NK-92 (cell line): Measurements from ENCODE around the gene NOXO1.
"Not testable (repeated sequence)": the region's sequence is repeated elsewhere in the genome, so short reads cannot be mapped to it uniquely, and the experiment has no call there.

Source experiments
- DNase-seq: peaks from one replicate; lab custom pipeline; 2025; ENCODE audit not compliant: unreplicated experiment; lab: John Stamatoyannopoulos, UW

NOXO1 gene

DNA sequence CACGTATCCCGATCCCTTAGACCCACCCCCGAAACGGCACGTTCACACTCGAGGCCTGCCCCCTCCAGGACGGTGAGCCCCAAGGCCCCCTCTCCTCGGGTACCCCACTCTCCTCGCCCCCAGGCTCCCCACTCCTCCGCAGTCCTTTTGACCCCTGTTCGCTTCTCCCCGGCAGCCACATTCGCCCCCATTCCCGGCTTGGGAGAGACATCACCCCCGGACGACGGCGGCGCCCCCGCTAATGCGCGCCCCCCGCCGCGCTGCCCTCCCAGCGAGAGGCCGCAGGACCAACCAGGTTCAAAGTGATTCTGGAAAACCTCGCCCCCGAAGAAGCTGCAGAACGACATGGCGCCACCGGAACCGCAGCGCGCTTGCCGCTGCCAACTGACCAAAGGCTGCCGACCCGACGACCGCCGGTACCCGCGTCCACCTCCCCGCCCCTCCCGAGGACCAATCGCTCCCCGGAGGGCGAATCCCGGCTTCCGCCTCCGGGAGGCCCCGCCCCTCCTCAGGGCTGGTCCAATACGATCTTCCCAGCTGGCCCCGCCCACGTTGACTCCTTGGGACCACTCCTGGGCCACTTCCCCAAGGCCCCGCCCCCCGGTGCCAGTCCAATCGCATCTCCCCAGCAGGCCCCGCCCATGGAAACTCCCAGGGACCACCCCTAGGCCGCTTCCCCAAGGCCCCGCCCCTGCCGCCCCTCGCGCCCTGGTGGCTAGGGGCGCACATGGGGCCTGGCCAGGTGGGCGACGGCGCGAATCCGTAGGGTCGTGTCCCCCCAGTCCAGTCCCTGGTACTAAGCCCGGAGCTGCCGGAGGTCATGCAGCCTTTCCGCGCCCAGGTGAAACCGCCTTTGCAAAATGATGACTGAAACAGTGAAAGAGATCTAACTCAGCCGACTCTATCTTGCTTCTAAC lies 38.2 kb downstream of the NOXO1 start, which contains the start of gene MSRB1:
Gene MSRB1, minus strand, starts transcription at position 390 of the 917 bp plus-strand sequence. Its CDS starts 43 bp downstream, at position 347.
- peak; percentile 79 for DNase-seq

DNA sequence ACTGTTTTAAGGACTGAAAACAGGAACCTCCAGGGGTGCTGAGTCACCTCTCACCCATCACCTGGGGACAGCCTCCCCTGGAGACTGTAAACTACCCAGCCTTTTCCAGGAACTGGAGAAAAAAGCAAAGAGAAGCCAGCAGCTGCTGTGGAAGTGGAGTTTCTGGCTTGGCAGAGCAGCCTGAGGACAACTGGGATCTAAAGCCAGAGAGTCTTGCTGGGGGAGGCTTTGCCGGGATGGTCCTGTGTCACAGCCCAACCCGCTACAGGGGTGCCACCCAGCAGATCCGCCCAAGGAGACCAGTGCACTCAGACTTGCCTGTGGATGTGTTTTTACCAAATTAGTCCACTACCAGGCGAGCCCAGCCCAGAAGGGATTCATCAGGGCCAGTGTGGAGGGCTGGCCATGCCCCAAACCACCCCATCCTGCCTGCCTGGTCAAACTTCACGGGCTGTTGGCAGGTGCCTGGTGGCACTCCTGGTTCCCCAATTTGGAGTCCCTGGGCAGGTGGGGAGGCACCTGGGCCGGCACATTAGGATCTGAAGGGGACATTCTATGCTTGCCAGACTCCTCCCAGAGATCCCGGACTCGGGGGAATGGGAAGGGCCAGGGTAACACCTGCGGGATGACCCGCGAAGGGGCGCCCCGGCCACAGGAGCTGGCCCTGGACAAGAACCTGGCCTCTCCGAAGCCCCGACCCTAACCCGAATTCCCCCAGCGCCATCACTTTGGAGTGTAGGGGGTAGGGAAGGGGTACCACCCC lies 39.0 kb downstream of the NOXO1 start:
- no peak for DNase-seq

DNA sequence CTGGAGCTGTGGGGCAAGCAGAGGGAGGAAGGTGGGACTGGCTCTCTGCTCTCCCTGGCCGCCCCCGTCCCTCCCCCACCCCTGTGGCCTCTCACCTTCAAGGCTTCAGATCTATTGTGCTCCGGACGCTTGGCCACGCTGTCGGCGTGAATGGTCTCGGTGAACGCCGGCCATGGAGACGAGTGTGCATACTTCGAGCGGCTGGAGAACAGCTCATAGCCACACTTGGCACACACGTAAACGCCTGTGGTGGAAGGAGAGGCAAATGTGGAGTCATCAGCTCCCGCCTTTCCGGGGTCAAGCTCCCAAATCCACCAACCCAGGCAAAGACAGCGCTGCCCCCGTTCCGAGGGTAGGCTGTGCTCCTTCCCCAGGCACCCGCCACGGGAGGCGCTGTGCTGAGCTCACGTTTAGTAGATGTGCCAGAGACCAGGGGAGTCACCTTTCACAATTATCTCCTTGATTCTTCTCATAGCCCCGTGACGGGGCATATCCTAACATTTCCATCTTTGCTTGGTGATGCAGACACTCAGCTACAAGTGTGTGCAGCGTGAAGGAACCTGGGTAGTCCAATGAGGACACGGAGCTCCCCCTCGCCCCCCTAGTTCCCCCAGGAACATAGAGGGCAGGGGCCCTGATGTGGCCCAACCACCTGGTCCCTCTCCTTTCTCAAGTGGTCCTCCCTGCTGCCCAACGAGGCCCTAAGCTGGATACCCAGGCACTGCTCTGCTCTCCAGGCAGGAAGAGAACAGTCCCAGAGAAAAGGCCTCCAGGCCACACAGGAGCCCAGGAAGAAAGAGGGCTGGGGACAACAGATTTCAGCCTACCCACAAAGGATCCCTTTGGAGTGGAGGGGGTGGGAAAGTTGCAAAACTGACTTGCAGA lies 39.9 kb downstream of the NOXO1 start:
- no peak for DNase-seq

DNA sequence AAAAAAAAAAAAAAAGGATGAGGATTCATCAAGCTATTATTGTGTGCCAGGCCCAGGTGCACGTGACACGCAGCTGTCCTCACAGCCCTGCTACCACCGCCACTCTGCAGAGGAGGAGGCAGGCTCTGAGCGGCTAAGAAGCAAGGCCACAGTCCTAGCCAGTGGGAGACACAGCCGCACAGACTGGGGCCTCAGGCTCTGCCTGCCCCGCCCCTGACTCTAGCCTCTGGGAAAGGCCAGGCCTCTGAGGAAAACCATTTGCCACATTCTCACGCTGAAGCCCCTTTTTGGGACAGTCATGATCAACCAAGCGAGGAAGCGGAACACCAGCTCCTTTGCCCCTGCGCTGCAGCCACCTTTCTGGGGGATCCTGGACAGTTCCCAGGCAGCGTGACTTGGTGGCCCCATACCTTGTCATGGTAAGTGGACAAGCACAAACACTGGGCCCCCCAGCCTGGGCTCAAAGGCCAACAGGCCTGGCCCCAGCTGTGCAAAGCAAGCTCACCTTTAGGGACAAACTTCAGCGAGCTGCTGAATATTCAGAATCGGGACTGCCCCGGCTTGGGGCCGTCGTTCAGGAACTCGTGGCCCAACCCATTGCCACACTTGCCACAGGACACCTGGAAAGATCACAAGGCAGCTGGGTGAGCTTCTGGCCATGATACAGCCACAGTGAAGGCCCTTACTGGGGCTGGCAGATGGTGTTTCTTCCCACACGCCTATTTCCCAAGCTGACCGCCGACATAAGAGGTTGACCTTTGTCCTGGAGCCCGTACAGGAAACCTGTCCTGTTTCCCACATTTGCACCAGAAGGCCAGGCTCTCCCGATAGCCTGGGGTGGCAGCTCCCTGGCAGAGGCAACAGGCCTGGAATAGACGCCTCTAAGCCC lies 40.8 kb downstream of the NOXO1 start:
- DNase-seq = no peak

DNA sequence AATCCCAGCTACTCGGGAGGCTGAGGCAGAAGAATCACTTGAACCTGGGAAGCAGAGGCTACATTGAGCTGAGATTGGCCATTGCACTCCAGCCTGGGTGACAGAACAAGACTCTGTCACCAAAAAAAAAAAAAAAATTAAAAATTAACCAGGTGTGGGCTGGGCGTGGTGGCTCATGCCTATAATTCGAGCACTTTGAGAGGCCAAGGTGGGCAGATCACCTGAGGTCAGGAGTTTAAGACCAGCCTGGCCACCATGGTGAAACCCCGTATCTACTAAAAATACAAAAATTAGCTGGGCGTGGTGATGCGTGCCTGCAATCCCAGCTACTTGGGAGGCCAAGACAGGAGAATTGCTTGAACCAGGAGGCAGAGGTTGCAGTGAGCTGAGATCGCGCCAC lies 41.4 kb downstream of the NOXO1 start:
- DNase-seq = not testable (repeated sequence)

DNA sequence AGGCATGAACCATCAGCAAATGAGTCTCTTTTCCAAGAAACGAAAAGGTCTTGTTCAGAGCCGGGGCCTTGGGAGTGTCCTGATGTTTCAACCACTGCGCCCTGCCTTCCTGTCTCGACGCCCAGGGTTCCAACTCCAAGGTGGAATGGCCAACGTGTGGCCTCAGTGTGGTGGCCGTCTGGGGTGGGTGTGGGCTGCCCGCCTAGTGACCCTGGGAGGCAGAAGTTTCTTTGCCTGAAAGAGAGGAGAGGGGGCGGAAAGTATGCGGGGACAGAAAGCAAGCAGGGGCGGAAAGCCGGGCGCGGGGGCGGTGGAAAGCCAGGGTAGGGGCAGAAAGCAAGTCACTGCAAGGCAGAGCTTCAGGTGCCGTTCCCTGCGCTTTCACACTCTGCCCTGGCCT lies 42.4 kb downstream of the NOXO1 start:
- DNase-seq = no peak

DNA sequence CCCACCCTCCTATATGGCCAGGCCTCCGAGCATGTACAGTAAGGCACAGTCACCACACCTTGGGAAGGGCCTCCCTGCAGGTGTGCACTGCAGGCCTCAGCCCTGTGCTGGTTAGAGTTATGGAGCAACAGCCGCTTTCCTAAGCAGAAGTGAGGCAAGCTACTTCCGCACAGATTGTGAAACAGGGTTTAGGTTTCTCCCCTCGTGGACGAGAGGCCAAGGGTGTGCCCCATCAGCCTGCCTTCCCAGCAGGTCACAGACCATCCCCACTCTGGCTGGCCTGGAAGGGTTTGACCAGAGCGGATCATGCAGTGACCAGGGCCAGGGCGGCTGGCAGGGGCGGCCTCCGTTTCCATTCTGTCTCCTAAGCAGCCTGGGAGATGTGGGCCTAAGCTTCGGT lies 43.0 kb downstream of the NOXO1 start:
- no peak for DNase-seq

DNA sequence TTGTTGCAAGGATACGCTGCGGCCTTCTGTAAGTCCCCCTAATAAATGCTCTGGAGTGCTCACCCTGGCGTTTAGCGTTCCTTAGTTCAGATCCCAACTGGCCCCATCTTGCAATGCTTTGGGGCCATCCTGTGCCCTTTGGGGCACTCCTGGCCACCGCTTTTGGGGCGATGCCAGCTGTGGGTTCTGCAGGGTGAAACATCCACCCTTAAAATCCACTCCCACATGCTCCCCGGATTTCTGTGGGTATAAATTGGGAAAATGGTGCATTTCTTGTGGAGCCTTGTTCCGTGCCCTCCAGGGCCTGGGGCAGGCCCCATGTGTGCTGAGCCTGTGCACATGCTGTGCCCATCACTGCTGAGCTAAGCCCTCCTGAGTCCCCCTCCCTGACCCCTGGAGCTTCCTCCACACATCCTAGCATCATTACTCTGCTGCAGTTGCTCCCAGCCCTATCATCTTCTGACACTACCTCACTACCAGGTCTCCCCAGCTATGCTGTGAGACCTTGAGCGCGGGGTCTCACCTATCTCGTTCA lies 44.3 kb downstream of the NOXO1 start:
- no peak for DNase-seq

DNA sequence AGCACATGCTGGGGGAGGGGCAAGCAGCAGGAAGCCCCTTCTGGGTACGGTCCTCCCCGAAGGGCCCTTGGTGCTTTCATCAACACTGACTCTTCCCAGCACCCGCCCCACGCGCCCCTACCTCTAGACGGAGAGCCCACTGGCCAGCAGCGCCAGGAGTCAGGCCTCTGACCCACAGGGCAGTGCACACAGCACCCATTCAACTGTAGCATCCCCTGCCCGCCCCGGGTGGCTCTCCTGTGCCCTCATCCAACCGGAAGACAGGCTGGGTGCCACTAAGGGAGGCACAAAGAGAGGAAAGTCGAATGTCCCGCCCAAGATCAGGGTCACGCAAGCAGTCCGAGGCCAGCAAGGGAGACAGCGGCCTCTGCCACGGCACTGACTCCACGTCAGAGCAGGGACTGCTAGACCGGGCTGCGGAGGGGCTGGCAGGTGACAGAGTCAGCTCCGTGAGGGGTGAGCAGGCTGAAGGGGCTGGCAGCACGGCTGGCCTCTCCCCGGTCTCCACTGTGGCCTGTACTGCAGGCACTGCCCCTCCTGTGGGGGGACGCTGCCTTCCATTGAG lies 48.1 kb downstream of the NOXO1 start:
- DNase-seq = no peak

DNA sequence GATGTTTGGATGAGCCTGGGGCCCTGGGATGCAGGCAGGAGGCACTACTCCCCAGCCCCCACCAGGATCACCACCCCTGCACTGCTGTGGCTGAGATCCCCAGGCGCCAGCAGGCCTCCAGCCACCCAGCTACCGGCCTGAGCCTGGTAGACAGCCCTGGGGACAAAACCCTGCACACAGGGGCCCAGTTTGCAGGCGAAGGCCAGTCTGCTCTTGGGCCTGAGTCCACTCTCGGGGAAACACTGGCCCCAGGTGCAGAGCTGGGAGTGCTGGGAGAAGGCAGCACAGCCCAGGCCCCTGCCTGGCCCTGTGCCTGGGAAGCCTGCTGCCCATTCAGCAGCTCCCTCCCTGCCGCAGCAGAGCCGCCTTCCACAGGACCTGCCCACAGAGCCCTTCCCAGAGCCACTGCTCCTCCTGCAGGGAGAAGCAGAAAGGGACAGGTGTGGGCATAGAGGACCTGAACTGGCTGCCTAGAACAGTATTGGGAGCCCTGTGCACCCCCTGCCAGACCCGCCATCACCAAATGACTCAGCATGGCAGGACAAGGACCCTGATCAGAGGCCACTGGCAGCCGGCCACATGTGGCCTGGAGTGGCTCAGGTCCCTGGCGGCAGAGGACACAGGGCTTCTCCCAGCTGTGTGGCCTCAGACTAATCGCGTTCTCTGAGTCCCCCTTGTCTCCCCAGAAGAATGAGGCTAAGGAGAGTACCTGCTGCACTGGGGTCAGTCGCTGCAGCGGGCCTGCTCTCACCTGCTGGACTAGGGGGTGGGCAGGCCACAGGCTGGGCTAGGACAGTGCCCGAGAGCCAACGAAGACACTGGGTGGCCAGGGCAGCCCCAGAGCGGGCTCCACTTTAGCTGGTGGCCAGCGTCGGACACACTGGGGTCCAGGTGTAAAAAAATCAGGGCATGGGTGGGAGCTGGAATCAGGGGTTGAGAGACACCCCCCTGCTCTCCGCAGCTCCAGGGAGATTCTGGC lies 48.9 kb downstream of the NOXO1 start:
- no peak for DNase-seq

DNA sequence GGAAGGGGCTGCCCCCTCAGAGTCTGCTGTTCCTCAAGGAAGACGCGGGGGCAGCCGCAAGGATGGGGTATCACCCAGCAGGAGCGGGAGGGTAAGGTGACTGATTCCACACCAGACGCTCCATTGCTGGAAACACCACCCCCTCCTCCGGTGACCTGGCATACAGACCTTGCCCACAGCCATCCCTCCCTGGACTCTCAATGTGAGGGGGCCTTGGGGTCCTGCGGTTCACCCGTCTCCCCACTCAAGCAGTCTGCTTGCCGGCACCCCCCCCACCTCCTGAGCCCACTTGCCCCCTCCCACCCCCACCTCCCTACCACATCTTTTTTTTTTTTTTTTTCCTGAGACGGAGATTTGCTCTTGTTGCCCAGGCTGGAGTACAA lies 50.9 kb downstream of the NOXO1 start:
- DNase-seq = no peak

DNA sequence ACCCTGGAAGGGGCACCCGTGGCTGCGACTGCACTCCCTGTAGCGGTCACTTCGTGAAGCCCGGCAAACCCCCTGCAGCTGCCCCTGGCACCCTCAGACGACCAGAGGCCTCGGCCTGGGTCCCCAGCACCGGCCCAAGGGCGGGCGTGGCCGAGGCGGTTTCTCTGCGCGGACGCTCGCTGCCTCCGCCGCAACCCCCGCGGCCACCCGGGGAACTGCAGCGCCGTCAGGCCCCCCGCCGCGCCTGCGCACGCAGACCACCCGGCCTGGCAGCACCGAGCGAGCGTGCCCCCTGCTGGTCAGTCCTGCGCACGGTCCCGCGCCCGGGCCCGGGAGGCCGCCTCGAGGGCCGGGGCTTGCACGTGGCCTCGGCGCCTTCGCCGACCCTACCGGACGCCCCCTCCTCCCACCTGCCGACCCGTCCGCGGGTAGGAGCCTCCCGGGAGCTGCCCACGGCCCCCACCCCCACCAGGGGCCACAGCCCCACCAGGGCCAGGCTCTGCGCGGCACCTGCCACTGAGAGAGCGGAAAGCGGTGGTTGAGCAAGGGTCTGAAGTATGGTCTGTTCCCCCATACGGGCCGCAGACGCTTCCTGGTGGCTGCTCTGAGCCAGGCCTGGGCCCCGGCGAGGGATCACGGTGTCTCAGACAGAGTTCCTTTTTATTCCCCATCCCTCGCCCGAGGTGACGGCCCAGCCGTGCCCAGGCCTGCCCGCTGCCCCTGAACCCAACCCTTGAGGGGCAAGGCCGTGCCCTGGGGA lies 51.5 kb downstream of the NOXO1 start:
- peak; percentile 66 for DNase-seq

DNA sequence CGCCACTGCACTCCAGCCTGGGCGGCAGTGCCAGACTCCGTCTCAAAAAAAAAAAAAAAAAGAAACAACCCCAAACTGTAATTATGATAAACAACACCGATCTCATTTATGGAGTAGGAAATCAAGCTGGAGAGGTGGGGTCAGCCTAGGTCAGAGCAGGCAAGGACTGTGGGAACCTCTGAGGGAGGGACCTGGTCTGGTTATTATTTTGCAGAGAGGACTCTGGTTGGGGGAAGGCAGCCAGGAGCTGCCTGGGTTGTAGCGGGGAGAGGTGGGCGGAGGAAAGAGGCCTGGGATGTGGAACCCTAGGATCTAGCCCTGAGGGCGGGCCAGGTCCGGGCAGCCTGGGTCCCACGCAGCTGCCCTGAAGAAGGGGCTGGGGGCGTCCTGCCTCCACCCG lies 52.2 kb downstream of the NOXO1 start:
- DNase-seq = no peak
